H1 (cell line): ENCODE results near the gene USP35. TPM values are rescaled to one million over a fixed set of nuclear protein-coding genes. Genes with fewer than 3 reads are reported as not detected.

Source experiments
- CTCF ChIA-PET: fragments of 300-600 bp; sonication (Branson Sonifier 250); formaldehyde crosslinking; loops from one replicate; lab custom pipeline; 2021; ENCODE audit not compliant: partially characterized antibody; lab: Charles Lee
- POLR2A ChIA-PET: fragments of 300-600 bp; sonication (Branson Sonifier 250); formaldehyde crosslinking; loops from one replicate; lab custom pipeline; 2021; ENCODE audit warnings: inconsistent platforms; ENCODE audit not compliant: partially characterized antibody; lab: Charles Lee
- DNase-seq, 2 experiments: peaks; one replicate each; pipeline versions ENCODE4 v3.0.0 to v3.0.0-alpha.2; 2010 to 2022; ENCODE audit warnings: low spot score in 2 of 2, low read depth in 1 of 2, mixed read lengths in 1 of 2
- FAIRE-seq: peaks from 2 replicates; lab custom pipeline; 2011; peaks lifted over from hg19 to GRCh38; lab: Jason Lieb, UNC
- H2AFZ ChIP-seq: 2 replicates; pipeline ENCODE4 v1.8.1; 2012; ENCODE audit warnings: low read length, inconsistent platforms
- H2AK5ac ChIP-seq: 2 replicates; pipeline ENCODE4 v1.6.1; 2013; ENCODE audit warnings: low read depth, low read length
- H2BK120ac ChIP-seq: replicated peaks from 2 replicates; pipeline ENCODE3; 2013; ENCODE audit warnings: low read depth, low read length, inconsistent platforms
- H2BK12ac ChIP-seq: 2 replicates; pipeline ENCODE4 v1.6.1; 2013; ENCODE audit warnings: low read depth, low read length
- H2BK15ac ChIP-seq: 2 replicates; pipeline ENCODE4 v1.6.1; 2013; ENCODE audit warnings: low read length
- H2BK20ac ChIP-seq: 2 replicates; pipeline ENCODE4 v1.6.1; 2013; ENCODE audit warnings: low read length
- H2BK5ac ChIP-seq: 2 replicates; pipeline ENCODE4 v1.6.1; 2013; ENCODE audit warnings: low read depth, low read length
- H3K14ac ChIP-seq: 2 replicates; pipeline ENCODE4 v1.6.1; 2013; ENCODE audit warnings: inconsistent platforms; ENCODE audit not compliant: insufficient read length
- H3K18ac ChIP-seq: 2 replicates; pipeline ENCODE4 v1.6.1; 2013; ENCODE audit warnings: low read length; ENCODE audit errors: extremely low read depth
- H3K23ac ChIP-seq: 2 replicates; pipeline ENCODE4 v1.6.1; 2013; ENCODE audit warnings: inconsistent platforms; ENCODE audit not compliant: insufficient read length
- H3K23me2 ChIP-seq: 2 replicates; pipeline ENCODE4 v1.6.1; 2013; ENCODE audit warnings: low read depth, low read length
- H3K27ac ChIP-seq: 2 replicates; pipeline ENCODE4 v1.6.1; 2011; ENCODE audit warnings: low read depth, low read length, inconsistent platforms
- H3K27me3 ChIP-seq, 4 experiments: replicated peaks in 1 of 4; 1 replicate in 1 of 4; 2 replicates in 3 of 4; pipeline versions ENCODE4 v1.6.1 to v1.8.1; 2011 to 2013; ENCODE audit warnings: low read length in 3 of 4, mild to moderate bottlenecking in 3 of 4, inconsistent platforms in 2 of 4, mixed read lengths in 2 of 4, moderate library complexity in 1 of 4; ENCODE audit not compliant: control insufficient read depth in 3 of 4, insufficient read depth in 3 of 4; ENCODE audit errors: extremely low read depth in 1 of 4
- H3K36me3 ChIP-seq, 4 experiments: 2 replicates each; pipeline versions ENCODE4 v1.6.1 to v1.8.1; 2011 to 2013; ENCODE audit warnings: mild to moderate bottlenecking in 4 of 4, low read length in 3 of 4, moderate library complexity in 2 of 4, control low read depth in 1 of 4, inconsistent platforms in 1 of 4; ENCODE audit not compliant: insufficient read depth in 4 of 4, control insufficient read depth in 2 of 4
- H3K4ac ChIP-seq: replicated peaks from 2 replicates; pipeline ENCODE3; 2013; ENCODE audit warnings: low read length, low read depth, mixed read lengths, inconsistent platforms; ENCODE audit not compliant: insufficient read length
- H3K4me1 ChIP-seq, 4 experiments: replicated peaks in 1 of 4; 1 replicate in 1 of 4; 2 replicates in 3 of 4; pipeline versions ENCODE4 v1.6.1 to v1.8.1; 2011 to 2013; ENCODE audit warnings: low read length in 3 of 4, inconsistent platforms in 2 of 4, mixed read lengths in 1 of 4; ENCODE audit not compliant: insufficient read depth in 4 of 4, control insufficient read depth in 3 of 4
- H3K4me2 ChIP-seq, 2 experiments: 2 replicates each; pipeline versions ENCODE4 v1.6.1 to v1.8.1; 2011 to 2013; ENCODE audit warnings: low read depth in 2 of 2, low read length in 2 of 2, control low read depth in 1 of 2, inconsistent platforms in 1 of 2, mild to moderate bottlenecking in 1 of 2; ENCODE audit not compliant: insufficient read depth in 1 of 2
- H3K4me3 ChIP-seq, 4 experiments: fragments of 200-600, 300-600 bp in 1 of 4; sonication (generic), shearing (Covaris generic), sonication (Bioruptor Twin) in 1 of 4; 2 replicates each; pipeline versions ENCODE4 v1.5.1 to v1.8.1; 2011 to 2016; ENCODE audit warnings: low read length in 4 of 4, low read depth in 3 of 4, control low read depth in 2 of 4, inconsistent platforms in 2 of 4, mild to moderate bottlenecking in 2 of 4, mixed read lengths in 1 of 4, moderate library complexity in 1 of 4; ENCODE audit not compliant: insufficient read depth in 2 of 4; ENCODE audit errors: extremely low read depth in 1 of 4
- H3K56ac ChIP-seq: replicated peaks from 2 replicates; pipeline ENCODE3; 2013; ENCODE audit warnings: low read depth, mild to moderate bottlenecking, mixed read lengths, low read length, inconsistent platforms; ENCODE audit not compliant: insufficient read length
- H3K79me1 ChIP-seq: 2 replicates; pipeline ENCODE4 v1.6.1; 2013; ENCODE audit warnings: low read depth, low read length, control low read depth
- H3K79me2 ChIP-seq, 2 experiments: 2 replicates each; pipeline versions ENCODE4 v1.6.1 to v1.8.1; 2012 to 2013; ENCODE audit warnings: low read length in 2 of 2, mild to moderate bottlenecking in 2 of 2, inconsistent platforms in 1 of 2; ENCODE audit not compliant: insufficient read depth in 2 of 2, control insufficient read depth in 1 of 2
- H3K9ac ChIP-seq, 4 experiments: replicated peaks in 1 of 4; 1 replicate in 1 of 4; 2 replicates in 3 of 4; pipeline versions ENCODE4 v1.6.1 to v1.8.1; 2011 to 2013; ENCODE audit warnings: low read depth in 3 of 4, low read length in 3 of 4, control low read depth in 2 of 4, mild to moderate bottlenecking in 2 of 4, moderate library complexity in 2 of 4, inconsistent platforms in 1 of 4; ENCODE audit errors: extremely low read depth in 1 of 4
- H3K9me3 ChIP-seq, 2 experiments: 2 replicates each; pipeline versions ENCODE4 v1.6.1 to v1.8.1; 2012 to 2013; ENCODE audit warnings: mild to moderate bottlenecking in 2 of 2, moderate library complexity in 2 of 2, control low read depth in 1 of 2, inconsistent platforms in 1 of 2, low read depth in 1 of 2, low read length in 1 of 2, mixed read lengths in 1 of 2; ENCODE audit not compliant: insufficient read depth in 2 of 2
- H4K20me1 ChIP-seq, 2 experiments: replicated peaks in 1 of 2; 2 replicates each; pipeline versions ENCODE3 to v1.8.1; 2011 to 2013; ENCODE audit warnings: inconsistent platforms in 2 of 2, low read length in 2 of 2, mild to moderate bottlenecking in 1 of 2; ENCODE audit not compliant: insufficient read depth in 2 of 2, control insufficient read depth in 1 of 2
- H4K5ac ChIP-seq: 2 replicates; pipeline ENCODE4 v1.6.1; 2013; ENCODE audit warnings: low read length, low read depth, mixed read lengths, inconsistent platforms; ENCODE audit not compliant: insufficient read length
- H4K8ac ChIP-seq: 2 replicates; pipeline ENCODE4 v1.8.0; 2013; ENCODE audit warnings: mild to moderate bottlenecking, moderate library complexity, low read length, inconsistent platforms; ENCODE audit not compliant: insufficient read depth; ENCODE audit errors: extremely low read depth
- H4K91ac ChIP-seq: replicated peaks from 2 replicates; pipeline ENCODE3; 2013; ENCODE audit warnings: low read length, mixed read lengths, inconsistent platforms; ENCODE audit not compliant: insufficient read length
- ASH2L ChIP-seq: fragments of 200-600, 300-600 bp; sonication (generic); IDR thresholded peaks from one replicate; pipeline ENCODE4 v1.7.1; 2017; ENCODE audit warnings: low read length
- CHD1 ChIP-seq: IDR thresholded peaks from 2 replicates; pipeline ENCODE4 v1.6.1; 2012; ENCODE audit warnings: low read depth, low read length, improper control_type of control experiment
- CTCF ChIP-seq, 3 experiments: IDR thresholded peaks; 1 replicate in 2 of 3; 2 replicates in 1 of 3; pipeline versions ENCODE4 v1.5.1 to v1.6.1; 2011; ENCODE audit warnings: low read length in 3 of 3, mild to moderate bottlenecking in 3 of 3, inconsistent platforms in 2 of 3, low read depth in 1 of 3, moderate library complexity in 1 of 3; ENCODE audit not compliant: insufficient read depth in 1 of 3; ENCODE audit errors: control extremely low read depth in 1 of 3
- HDAC2 ChIP-seq, 2 experiments: fragments of 300-600 bp in 1 of 2; sonication (generic) in 1 of 2; IDR thresholded peaks; 2 replicates each; pipeline ENCODE4 v1.6.1; 2011 to 2012; ENCODE audit warnings: low read depth in 2 of 2, low read length in 2 of 2, mild to moderate bottlenecking in 2 of 2, moderate library complexity in 2 of 2, borderline replicate concordance in 1 of 2, inconsistent platforms in 1 of 2
- JUND ChIP-seq: IDR thresholded peaks from 2 replicates; pipeline ENCODE4 v1.6.1; 2011; ENCODE audit warnings: mild to moderate bottlenecking, improper control_type of control experiment, low read length
- RAD21 ChIP-seq, 2 experiments: IDR thresholded peaks in 1 of 2; conservative IDR thresholded peaks in 1 of 2; 2 replicates each; pipeline ENCODE4 v1.6.1; 2011; ENCODE audit warnings: low read depth in 2 of 2, low read length in 2 of 2, improper control_type of control experiment in 1 of 2, inconsistent platforms in 1 of 2, mild to moderate bottlenecking in 1 of 2, moderate library complexity in 1 of 2
- SIN3A ChIP-seq, 2 experiments: IDR thresholded peaks in 1 of 2; conservative IDR thresholded peaks in 1 of 2; 2 replicates each; pipeline ENCODE4 v1.6.1; 2011 to 2012; ENCODE audit warnings: low read length in 2 of 2, improper control_type of control experiment in 1 of 2, low read depth in 1 of 2, mild to moderate bottlenecking in 1 of 2
- SRF ChIP-seq: IDR thresholded peaks from 2 replicates; pipeline ENCODE4 v1.6.1; 2011; ENCODE audit warnings: mild to moderate bottlenecking, low read depth, low read length, moderate library complexity
- TCF12 ChIP-seq: IDR thresholded peaks from 2 replicates; pipeline ENCODE4 v1.6.1; 2011; ENCODE audit warnings: low read depth, mild to moderate bottlenecking, low read length
- WGBS, 2 experiments: shearing (Covaris generic) in 1 of 2; methylation state at CpG; one replicate each; pipeline versions ENCODE4 v1.1.6 to v1.1.7; 2013 to 2015; ENCODE audit warnings: low lambda C conversion rate in 2 of 2, mixed read lengths in 2 of 2, inconsistent platforms in 1 of 2, low coverage in 1 of 2, missing lambda C conversion rate in 1 of 2; ENCODE audit not compliant: insufficient replicate concordance in 2 of 2, insufficient coverage in 1 of 2, insufficient read length in 1 of 2; ENCODE audit errors: extremely low coverage in 1 of 2, missing lambda C conversion rate in 1 of 2; 5-methylcytosine and 5-hydroxymethylcytosine counted together
- polyA plus RNA-seq, 7 experiments: library from polyadenylated mRNA; depleted of rRNA in 3 of 7; stranded (reverse) in 5 of 7; unstranded in 2 of 7; fragments of >200 nt in 5 of 7; fragments of 200-250 nt in 2 of 7; gene quantifications; 1 replicate in 5 of 7; 2 replicates in 1 of 7; 4 replicates in 1 of 7; pipeline versions ENCODE4 v1.2.1 to v1.2.3, GENCODE V29; 2011 to 2013; ENCODE audit warnings: missing spikeins in 2 of 7, mixed read lengths in 2 of 7
- total RNA-seq: library from RNA; stranded (reverse); fragmentation: NEBNext Ultra II Directional; extraction: Animal tissue kit (Norgen Biotek cat#: 25700); gene quantifications from 2 replicates; pipeline ENCODE4 v1.2.1, GENCODE V29; 2021

Gene USP35
- total and polyA plus RNA-seq, 2 of the 8 experiments (the other 6 are each of a cell fraction or from before 2014, with no cell fraction given) = 4.6 to 6.8 TPM

GRCh38 chr11:78253797-78254196, 65.1 kb downstream of the USP35 start:
- WGBS, 2 experiments = 94% methylated on average over 4 of the region's 4 CpGs; no CpG with 5 or more reads in 1 of the 2 experiments
- Histone ChIP-seq H3K14ac (no peak overlapping the region), H4K91ac (no peak overlapping the region), H4K8ac (no peak overlapping the region), H3K79me1 (no peaks in the 10 kb centered on the region), H2AK5ac (no peak overlapping the region), H3K36me3 (no peaks in the 10 kb centered on the region; a peak in 1 of 8 replicates), H2AFZ (no peak overlapping the region), H3K4me2 (no peak overlapping the region), H3K4ac (no peak overlapping the region), H3K23ac (no peak overlapping the region), H2BK20ac (no peak overlapping the region), H3K23me2 (no peaks in the 10 kb centered on the region), H2BK12ac (no peak overlapping the region), H4K5ac (no peak overlapping the region), H2BK120ac (no peak overlapping the region), H2BK15ac (no peak overlapping the region), H3K4me3 (no peak overlapping the region), H3K9ac (no peak overlapping the region), H4K20me1 (no peaks in the 10 kb centered on the region), H3K18ac (no peak overlapping the region), H3K4me1 (peaks cover 0 to 2% (median 0%) of the 10 kb centered on the region in 4 experiments; a peak in 1 of 7 replicates), H3K27ac (no peak overlapping the region), H3K79me2 (no peaks in the 10 kb centered on the region), H3K27me3 (no peaks in the 10 kb centered on the region), H3K56ac (no peak overlapping the region), H3K9me3 (no peaks in the 10 kb centered on the region), H2BK5ac (no peak overlapping the region)
- ChIA-PET POLR2A (interaction anchor here (0.6 kb wide), 1 partner anchor 163 kb away, joined by 3 read pairs; no protein-coding TSS in a partner anchor), CTCF (interaction anchor here (0.6 to 1.2 kb wide), 2 partner anchors 23 to 57 kb away, joined by 3 read pairs; no protein-coding TSS in a partner anchor)
- FAIRE-seq (no peak), DNase-seq (no peak)
- TF ChIP-seq CHD1 (no peak), TCF12 (no peak), HDAC2 (IDR thresholded peaks at IDR 0.05; ENCODE audit: borderline replicate concordance in 1 of 2, low read depth in 2 of 2, low read length in 2 of 2) (no peak), SIN3A (conservative IDR thresholded peaks at IDR 0.05 in 1 of 2, IDR thresholded peaks at IDR 0.05 in 1 of 2; ENCODE audit: low read depth in 1 of 2, low read length in 2 of 2) (no peak), CTCF (IDR thresholded peaks at IDR 0.05; ENCODE audit: control extremely low read depth in 1 of 3, insufficient read depth in 1 of 3, low read depth in 1 of 3, low read length in 3 of 3) (no peak), SRF (no peak), JUND (no peak), ASH2L (no peak), RAD21 (IDR thresholded peaks at IDR 0.05 in 1 of 2, conservative IDR thresholded peaks at IDR 0.05 in 1 of 2; ENCODE audit: low read depth in 2 of 2, low read length in 2 of 2) (no peak)
